ENCODE results near the gene CCL15.

DNA sequence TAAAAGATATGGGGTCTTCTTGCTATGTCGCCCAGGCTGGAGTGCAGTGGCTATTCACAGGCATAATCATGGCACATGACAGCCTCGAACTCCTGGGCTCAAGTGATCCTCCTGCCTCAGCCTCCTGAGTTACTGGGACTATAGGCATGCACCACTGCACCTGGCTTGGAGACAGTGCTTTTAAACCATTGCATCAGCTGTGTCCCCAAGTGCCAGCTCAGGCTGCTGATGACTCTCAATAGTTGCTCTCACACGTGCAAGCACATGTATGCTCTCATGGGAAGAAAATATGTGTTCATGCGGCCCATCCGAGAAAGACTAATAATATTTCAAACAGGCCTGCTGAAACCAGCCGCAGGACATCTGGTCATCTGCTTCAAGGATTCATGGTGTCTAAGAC, 28.8 kb downstream of the CCL15 start:
- TF ChIP-seq POLR2A (IDR thresholded peaks at IDR 0.05) (no peak), CTCF (IDR thresholded peaks at IDR 0.05) (no peak)

Measured in heart left ventricle (tissue), 13 donors.